Activated CD8-positive, alpha-beta T cell treated with anti-CD3 and anti-CD28 coated beads for 36 hours (primary cell): ENCODE data around the gene KRTAP16-1. TPM values are rescaled to one million over a fixed set of nuclear protein-coding genes. Genes with fewer than 3 reads are reported as not detected.
A peak's percentile ranks its signal among the peaks of the same experiment; 100 is the strongest.

ENCODE experiments used
- ATAC-seq: fragments of 200-7000 bp; cut with Tn5 transposase; one replicate; pipeline ENCODE4 v1.10.0; 2021; ENCODE audit warnings: mild to moderate bottlenecking, moderate library complexity
- CTCF ChIA-PET: fragments of 350-600 bp; sonication (Branson Sonifier 250); formaldehyde crosslinking; loops from one replicate; lab custom pipeline; 2021; ENCODE audit warnings: antibody characterized with exemption; lab: Charles Lee
- POLR2A ChIA-PET: fragments of 350-600 bp; sonication (Branson Sonifier 250); formaldehyde crosslinking; loops from one replicate; lab custom pipeline; 2021; ENCODE audit warnings: antibody characterized with exemption; lab: Charles Lee
- DNase-seq: peaks from one replicate; pipeline ENCODE4 v3.0.0-alpha.2; 2020
- H3K27ac Mint-ChIP-seq: one replicate; pipeline ENCODE4 v1.8.0; 2021; ENCODE audit warnings: mild to moderate bottlenecking, mixed read lengths
- H3K27me3 Mint-ChIP-seq: one replicate; pipeline ENCODE4 v1.8.0; 2021; ENCODE audit warnings: mixed read lengths
- H3K36me3 Mint-ChIP-seq: one replicate; pipeline ENCODE4 v1.8.0; 2021; ENCODE audit warnings: low read depth, mixed read lengths
- H3K4me1 Mint-ChIP-seq: one replicate; pipeline ENCODE4 v1.8.0; 2021; ENCODE audit warnings: low read depth, mixed read lengths
- H3K4me3 Mint-ChIP-seq: one replicate; pipeline ENCODE4 v1.8.0; 2021; ENCODE audit warnings: mild to moderate bottlenecking, moderate library complexity, mixed read lengths
- H3K9me3 Mint-ChIP-seq: one replicate; pipeline ENCODE4 v1.8.0; 2021; ENCODE audit warnings: mixed read lengths
- intact Hi-C: fragments of 100-400 bp; cut with micrococcal nuclease; formaldehyde crosslinking; loops from one replicate; pipeline ENCODE4 v1.10.0; 2022
- total RNA-seq, 2 experiments: library from RNA; stranded (reverse); gene quantifications; one replicate each; pipeline ENCODE4 v1.2.3, GENCODE V29; 2021
- TF ChIP-seq, protein P1 (sequence below): fragments of 200-600 bp; IDR thresholded peaks from one replicate; pipeline ENCODE4 v1.8.0; 2022; ENCODE audit warnings: antibody characterized with exemption, mild to moderate bottlenecking

Gene KRTAP16-1
- total RNA-seq, 2 experiments from 2014 or later: not detected

DNA sequence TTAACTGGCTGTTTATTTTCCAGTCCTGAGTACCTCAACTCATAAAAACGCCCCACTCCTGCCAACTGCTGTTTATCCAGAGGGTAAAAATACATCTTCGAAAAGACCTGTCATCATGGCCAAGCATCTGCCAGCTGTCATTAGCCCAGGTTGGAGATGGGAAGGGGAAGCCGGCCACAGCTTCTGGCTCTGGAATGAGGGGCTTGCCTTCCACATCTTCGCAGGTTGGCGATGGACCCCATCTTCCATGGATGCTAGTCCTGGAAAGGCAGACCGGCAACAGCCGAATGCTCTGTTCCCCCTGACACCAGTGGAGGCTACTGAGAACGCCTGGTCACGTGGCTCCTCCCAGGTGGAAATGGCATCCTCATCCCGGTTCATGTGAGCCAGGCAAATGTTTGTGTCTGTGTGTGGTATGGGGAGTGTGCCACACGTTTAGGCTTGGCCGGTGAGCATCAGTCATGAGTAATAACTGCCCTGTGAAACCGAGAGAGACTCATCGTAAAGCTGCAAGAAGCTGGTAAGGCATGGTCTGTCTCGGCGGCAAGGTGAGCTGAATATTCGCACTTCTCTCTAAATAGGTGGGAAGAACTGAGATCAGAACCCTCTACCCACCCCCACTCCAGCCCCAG, 6.8 kb upstream of the KRTAP16-1 start:
- ChIA-PET POLR2A (no interaction called here), CTCF (interaction anchor here (0.9 to 1.0 kb wide), 2 partner anchors 13 to 22 kb away, joined by 3 read pairs; no protein-coding TSS in a partner anchor)
- H3K27me3 Mint-ChIP-seq: no peaks in the 10 kb centered on the region
- peaks cover 4% of the 10 kb centered on the region for H3K4me1 Mint-ChIP-seq
- no peak for DNase-seq
- H3K27ac Mint-ChIP-seq: no peak overlapping the region
- ATAC-seq: no peak
- intact Hi-C loops: no loop called here
- no peaks in the 10 kb centered on the region for H3K36me3 Mint-ChIP-seq
- peaks cover 11% of the 10 kb centered on the region for H3K9me3 Mint-ChIP-seq
- TF ChIP-seq, protein P1, sequence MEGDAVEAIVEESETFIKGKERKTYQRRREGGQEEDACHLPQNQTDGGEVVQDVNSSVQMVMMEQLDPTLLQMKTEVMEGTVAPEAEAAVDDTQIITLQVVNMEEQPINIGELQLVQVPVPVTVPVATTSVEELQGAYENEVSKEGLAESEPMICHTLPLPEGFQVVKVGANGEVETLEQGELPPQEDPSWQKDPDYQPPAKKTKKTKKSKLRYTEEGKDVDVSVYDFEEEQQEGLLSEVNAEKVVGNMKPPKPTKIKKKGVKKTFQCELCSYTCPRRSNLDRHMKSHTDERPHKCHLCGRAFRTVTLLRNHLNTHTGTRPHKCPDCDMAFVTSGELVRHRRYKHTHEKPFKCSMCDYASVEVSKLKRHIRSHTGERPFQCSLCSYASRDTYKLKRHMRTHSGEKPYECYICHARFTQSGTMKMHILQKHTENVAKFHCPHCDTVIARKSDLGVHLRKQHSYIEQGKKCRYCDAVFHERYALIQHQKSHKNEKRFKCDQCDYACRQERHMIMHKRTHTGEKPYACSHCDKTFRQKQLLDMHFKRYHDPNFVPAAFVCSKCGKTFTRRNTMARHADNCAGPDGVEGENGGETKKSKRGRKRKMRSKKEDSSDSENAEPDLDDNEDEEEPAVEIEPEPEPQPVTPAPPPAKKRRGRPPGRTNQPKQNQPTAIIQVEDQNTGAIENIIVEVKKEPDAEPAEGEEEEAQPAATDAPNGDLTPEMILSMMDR: no peak
- no peak overlapping the region for H3K4me3 Mint-ChIP-seq

DNA sequence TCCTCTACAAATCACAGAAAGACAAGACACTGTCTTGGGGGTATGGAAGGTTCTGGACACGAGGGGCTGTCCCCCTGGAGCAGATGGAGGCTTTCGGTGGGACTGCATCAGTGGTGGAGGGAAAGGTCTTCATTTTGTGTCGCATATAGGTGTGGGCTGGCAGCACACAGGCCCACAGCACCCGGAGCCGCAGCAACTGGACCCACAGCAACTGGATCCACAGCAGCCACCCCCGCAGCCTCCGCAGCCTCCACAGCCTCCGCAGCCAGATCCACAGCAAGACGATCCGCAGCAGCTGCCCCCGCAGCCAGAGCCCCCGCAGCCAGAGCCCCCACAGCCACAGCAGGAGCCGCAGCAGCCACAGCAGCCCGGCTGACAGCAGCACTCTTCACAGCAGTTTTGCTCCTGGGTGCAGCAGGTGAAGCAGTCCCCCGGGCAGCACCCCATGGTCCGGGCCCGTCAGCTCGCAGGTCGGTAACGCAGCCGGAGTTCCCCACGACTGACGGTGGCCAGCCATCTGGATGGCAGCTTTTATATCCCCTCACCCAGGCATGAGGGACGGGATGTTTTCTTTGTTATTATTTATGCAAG, 6.2 kb upstream of the KRTAP16-1 start, which contains the start of gene KRTAP17-1:
Gene KRTAP17-1, minus strand, starts transcription at position 507 of the 591 bp plus-strand sequence. Its CDS starts 60 bp downstream, at position 447.
- POLR2A ChIA-PET: no interaction called here
- ATAC-seq: no peak

DNA sequence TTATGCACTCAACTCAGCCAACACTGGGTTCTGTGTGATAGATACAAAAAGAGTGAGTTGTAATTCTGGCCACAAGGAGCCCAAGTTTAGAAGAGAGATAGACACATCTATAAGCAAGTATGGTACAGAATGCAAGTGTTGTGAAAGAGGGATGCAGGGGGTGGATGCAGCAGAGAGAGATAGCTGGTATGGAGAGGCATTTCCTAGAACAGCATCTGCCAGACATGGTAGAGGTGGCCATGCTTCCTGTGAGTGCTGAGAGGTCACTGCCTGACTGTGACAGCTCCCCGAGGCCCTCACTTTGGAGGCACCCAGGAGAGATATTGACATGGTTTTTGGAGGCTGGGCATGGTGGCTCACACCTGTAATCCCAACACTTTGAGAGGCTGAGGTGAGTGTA, 2.0 kb upstream of the KRTAP16-1 start:
- ChIA-PET CTCF (no interaction called here), POLR2A (no interaction called here)
- no peaks in the 10 kb centered on the region for H3K27me3 Mint-ChIP-seq
- H3K36me3 Mint-ChIP-seq: no peaks in the 10 kb centered on the region
- H3K9me3 Mint-ChIP-seq: no peaks in the 10 kb centered on the region
- DNase-seq (no peak), ATAC-seq (no peak)
- TF ChIP-seq, protein P1: no peak
- H3K4me1 Mint-ChIP-seq: peaks cover 47% of the 10 kb centered on the region
- H3K4me3 Mint-ChIP-seq: no peak overlapping the region
- intact Hi-C loops: no loop called here
- H3K27ac Mint-ChIP-seq: no peak overlapping the region

More for the DNA sequence above, 6.2 kb upstream of the KRTAP16-1 start, which contains the start of gene KRTAP17-1:
- intact Hi-C loops: no loop called here
- TF ChIP-seq, protein P1: no peak
- peaks cover 10% of the 10 kb centered on the region for H3K4me1 Mint-ChIP-seq
- no peaks in the 10 kb centered on the region for H3K27me3 Mint-ChIP-seq
- H3K4me3 Mint-ChIP-seq: no peak within 1 kb of the TSS
- CTCF ChIA-PET: interaction anchor here (0.9 to 3.1 kb wide), 3 partner anchors 7 to 21 kb away, joined by 3 to 21 read pairs (median 3); no protein-coding TSS in a partner anchor
- H3K36me3 Mint-ChIP-seq: no peaks in the 10 kb centered on the region
- no peak within 1 kb of the TSS for H3K27ac Mint-ChIP-seq
- peaks cover 9% of the 10 kb centered on the region for H3K9me3 Mint-ChIP-seq
- DNase-seq: no peak

DNA sequence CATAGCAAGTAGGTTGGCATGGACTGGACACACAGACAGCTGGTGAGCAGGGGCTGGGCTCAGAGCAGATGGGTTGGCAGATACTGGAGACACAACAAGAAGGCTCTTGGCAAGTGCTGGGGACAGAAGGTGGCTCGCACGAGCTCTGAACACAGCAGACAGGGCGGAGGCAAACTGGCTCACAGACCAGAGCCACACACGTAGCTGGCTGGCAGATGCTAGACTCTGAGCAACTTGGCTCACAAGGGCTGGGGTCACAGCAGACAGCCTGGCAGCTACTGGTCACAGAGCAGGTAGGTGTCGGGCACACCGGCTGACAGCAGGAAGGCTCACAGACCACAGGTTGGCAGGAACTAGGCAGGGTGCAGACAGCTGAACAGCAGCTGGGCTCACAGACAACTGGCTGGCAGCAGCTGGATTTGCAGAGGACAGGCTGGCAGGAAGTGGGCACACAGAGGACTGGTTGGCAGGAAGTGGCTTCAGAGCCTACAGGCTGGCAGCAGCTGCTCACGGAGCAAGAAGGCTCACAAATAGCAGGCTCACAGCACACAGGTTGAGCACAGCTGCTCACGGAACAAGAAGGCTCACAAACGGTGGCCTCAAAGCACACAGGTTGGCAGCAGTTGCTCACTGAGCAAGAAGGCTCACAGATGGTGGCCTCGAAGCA, 725 bp downstream of the KRTAP16-1 start:
- Mint-ChIP-seq H3K27ac (peak overlapping the region; percentile 86), H3K27me3 (no peaks in the 10 kb centered on the region), H3K9me3 (no peaks in the 10 kb centered on the region), H3K4me1 (peaks cover 47% of the 10 kb centered on the region), H3K36me3 (no peaks in the 10 kb centered on the region), H3K4me3 (peak overlapping the region; percentile 54)
- ChIA-PET CTCF (interaction anchor here (1.1 to 3.1 kb wide), 4 partner anchors 14 to 490 kb away, joined by 3 to 22 read pairs (median 6); no protein-coding TSS in a partner anchor), POLR2A (interaction anchor here (0.6 to 1.1 kb wide), 2 partner anchors 10 to 33 kb away, joined by 3 read pairs; no protein-coding TSS in a partner anchor)
- TF ChIP-seq, protein P1: no peak
- intact Hi-C loops: no loop called here
- DNase-seq: peak; percentile 73
- ATAC-seq: peak; percentile 79
